GM12878 (cell line): ENCODE measurements around the gene SDR9C7. TPM values are rescaled to one million over a fixed set of nuclear protein-coding genes. Genes with fewer than 3 reads are reported as not detected.

Source experiments
- ATAC-seq: fragments of 200-7000 bp; cut with Tn5 transposase; 3 replicates; pipeline ENCODE4 v1.9.1; 2020; ENCODE audit warnings: mild to moderate bottlenecking, moderate library complexity
- BruUV-seq: library from RNA; stranded (reverse); fragments of 400-500 nt; replicated peaks from 2 replicates; lab custom pipeline; 2021; lab: Mats Ljungman, UMichigan
- CTCF ChIA-PET: fragments of 300-600 bp; sonication (Branson Sonifier 250); formaldehyde crosslinking; extraction: SDS; loops from one replicate; lab custom pipeline; 2021; ENCODE audit warnings: inconsistent platforms; lab: Yijun Ruan, JAX
- POLR2A ChIA-PET: fragments of 350-600 bp; formaldehyde crosslinking; extraction: SDS; loops from one replicate; lab custom pipeline; 2021; ENCODE audit warnings: inconsistent platforms; lab: Charles Lee
- RAD21 ChIA-PET: fragments of 300-600 bp; sonication (Branson Sonifier 250); formaldehyde crosslinking; loops from one replicate; lab custom pipeline; 2023; ENCODE audit warnings: antibody characterized with exemption; ENCODE audit not compliant: unreplicated experiment; lab: Charles Lee
- SMC1A ChIA-PET: fragments of 300-600 bp; sonication (Branson Sonifier 250); formaldehyde crosslinking; loops from one replicate; lab custom pipeline; 2023; ENCODE audit not compliant: unreplicated experiment, uncharacterized antibody; lab: Charles Lee
- DNase-seq: peaks from one replicate; pipeline ENCODE4 v3.0.0-alpha.2; 2011; ENCODE audit warnings: low read depth, low spot score
- FAIRE-seq: peaks from 3 replicates; lab custom pipeline; 2011; peaks lifted over from hg19 to GRCh38; lab: Jason Lieb, UNC
- H2AFZ ChIP-seq: 2 replicates; pipeline ENCODE4 v1.6.0; 2011; ENCODE audit warnings: low read depth, low read length, control low read depth; ENCODE audit not compliant: control insufficient read depth
- H3K27ac ChIP-seq: 2 replicates; pipeline ENCODE4 v1.5.1; 2011; ENCODE audit warnings: control low read depth; ENCODE audit not compliant: control insufficient read depth, insufficient read depth
- H3K27me3 ChIP-seq, 2 experiments: replicated peaks in 1 of 2; 2 replicates each; pipeline versions ENCODE4 v1.6.0 to v1.6.1; 2011; ENCODE audit warnings: low read length in 1 of 2; ENCODE audit not compliant: control insufficient read depth in 2 of 2, insufficient read depth in 2 of 2
- H3K36me3 ChIP-seq, 2 experiments: 2 replicates each; pipeline ENCODE4 v1.5.1; 2011; ENCODE audit warnings: low read length in 1 of 2; ENCODE audit not compliant: control insufficient read depth in 2 of 2, insufficient read depth in 2 of 2
- H3K4me1 ChIP-seq: 2 replicates; pipeline ENCODE4 v1.6.1; 2011; ENCODE audit warnings: mild to moderate bottlenecking, low read length, moderate library complexity, mixed read lengths; ENCODE audit not compliant: control insufficient read depth, insufficient read depth
- H3K4me2 ChIP-seq: 2 replicates; pipeline ENCODE4 v1.6.0; 2011; ENCODE audit warnings: control low read depth; ENCODE audit not compliant: control insufficient read depth, insufficient read depth
- H3K4me3 ChIP-seq: fragments of 200-600 bp; sonication (generic); 2 replicates; pipeline ENCODE4 v1.5.1; 2016
- H3K79me2 ChIP-seq: 2 replicates; pipeline ENCODE4 v1.6.0; 2011; ENCODE audit warnings: low read length; ENCODE audit not compliant: control insufficient read depth, insufficient read depth
- H3K9ac ChIP-seq: 2 replicates; pipeline ENCODE4 v1.8.0; 2011; ENCODE audit warnings: low read length, control low read depth, mixed read lengths; ENCODE audit not compliant: control insufficient read depth, insufficient read depth
- H3K9me3 ChIP-seq: replicated peaks from 3 replicates; pipeline ENCODE4 v1.5.1; 2011; ENCODE audit warnings: mild to moderate bottlenecking, low read length; ENCODE audit not compliant: control insufficient read depth, insufficient read depth
- H4K20me1 ChIP-seq: 2 replicates; pipeline ENCODE4 v1.6.0; 2011; ENCODE audit not compliant: control insufficient read depth, insufficient read depth
- ASH2L ChIP-seq: fragments of 300-600, 200-600 bp; sonication (generic); IDR thresholded peaks from 2 replicates; pipeline ENCODE4 v1.6.1; 2017; ENCODE audit warnings: low read depth, mild to moderate bottlenecking, borderline replicate concordance
- ATF3 ChIP-seq: IDR thresholded peaks from 2 replicates; pipeline ENCODE4 v1.6.1; 2011; ENCODE audit warnings: low read depth, mild to moderate bottlenecking, low read length, moderate library complexity, borderline replicate concordance; ENCODE audit errors: extremely low read depth
- HDAC2 ChIP-seq: fragments of 200-600 bp; sonication (generic); IDR thresholded peaks from 2 replicates; pipeline ENCODE4 v1.6.1; 2017
- IRF5 ChIP-seq: fragments of 450-650 bp; IDR thresholded peaks from 2 replicates; pipeline ENCODE4 v1.6.1; 2017; ENCODE audit warnings: borderline replicate concordance
- NFYA ChIP-seq: IDR thresholded peaks from 2 replicates; pipeline ENCODE4 v1.6.1; 2011; ENCODE audit warnings: low read depth, mild to moderate bottlenecking, low read length, improper control_type of control experiment, borderline replicate concordance
- NR2C2 ChIP-seq: IDR thresholded peaks from 2 replicates; pipeline ENCODE4 v1.6.1; 2011; ENCODE audit warnings: borderline replicate concordance, low read depth; ENCODE audit not compliant: control insufficient read depth, insufficient read length
- SMAD5 ChIP-seq: IDR thresholded peaks from 2 replicates; pipeline ENCODE4 v1.6.1; 2016; ENCODE audit warnings: antibody characterized with exemption, low read depth
- SUPT20H ChIP-seq: IDR thresholded peaks from 2 replicates; pipeline ENCODE4 v1.6.1; 2011; ENCODE audit warnings: low read depth, mild to moderate bottlenecking, low read length, moderate library complexity, borderline replicate concordance; ENCODE audit not compliant: control insufficient read depth
- ZBTB11 ChIP-seq: fragments of 450-650 bp; formaldehyde crosslinking; IDR thresholded peaks from 2 replicates; pipeline ENCODE4 v1.5.0; 2022; ENCODE audit warnings: mild to moderate bottlenecking, missing genetic modification characterization
- ZZZ3 ChIP-seq: IDR thresholded peaks from 2 replicates; pipeline ENCODE4 v1.6.1; 2011; ENCODE audit warnings: low read depth; ENCODE audit not compliant: control insufficient read depth, insufficient read length
- in situ Hi-C: fragments of 300-500 bp; cut with MboI; formaldehyde crosslinking; loops from 9 replicates; pipeline ENCODE4 v1.14.3; 2018; ENCODE audit warnings: mixed read lengths
- intact Hi-C: fragments of 100-400 bp; cut with micrococcal nuclease; formaldehyde crosslinking; loops from one replicate; pipeline ENCODE4 v1.14.2; 2022; ENCODE audit not compliant: unreplicated experiment
- polyA plus RNA-seq, 11 experiments: library from polyadenylated mRNA; depleted of rRNA in 4 of 11; unstranded in 6 of 11; stranded (reverse) in 5 of 11; fragments of >200 nt; fragmentation: Nextera tagmentation in 4 of 11; fragmentation: Illumina TruSeq in 1 of 11; extraction: Ambion mirVana in 4 of 11; extraction: Trizol in 1 of 11; gene quantifications; 1 replicate in 1 of 11; 2 replicates in 10 of 11; pipeline versions ENCODE4 v1.2.1 to v1.2.3, GENCODE V29; 2011 to 2016; ENCODE audit warnings: inconsistent platforms in 2 of 11, missing spikeins in 2 of 11, low read depth in 1 of 11
- total RNA-seq, 4 experiments: library from RNA; depleted of rRNA in 3 of 4; stranded (reverse); fragments of >200 nt in 3 of 4; fragmentation: Illumina TruSeq in 1 of 4; extraction: Trizol in 1 of 4; gene quantifications; 2 replicates each; pipeline versions ENCODE4 v1.2.1 to v1.2.3, GENCODE V29; 2013 to 2021

SDR9C7 gene
- total and polyA plus RNA-seq, 10 of the 15 experiments (the other 5 are each of a cell fraction or from before 2014, with no cell fraction given), result 0.04 TPM; not detected in 9

GRCh38 chr12:56948457-56948777, 14.2 kb upstream of the SDR9C7 start:
- no peaks in the 10 kb centered on the region; a peak in 1 of 4 replicates for H3K27me3 ChIP-seq
- in situ Hi-C loops, result no loop called here
- BruUV-seq, result no TSS peak
- RAD21 ChIA-PET, result interaction anchor here (1.4 kb wide), 2 partner anchors 53 to 57 kb away, joined by 3 read pairs; no protein-coding TSS in a partner anchor
- SMC1A ChIA-PET, result no interaction called here
- no peaks in the 10 kb centered on the region for H3K4me1 ChIP-seq
- H2AFZ ChIP-seq, result no peak overlapping the region
- FAIRE-seq, result no peak
- POLR2A ChIA-PET, result no interaction called here
- H3K9me3 ChIP-seq, result no peaks in the 10 kb centered on the region
- TF ChIP-seq HDAC2 (no peak), NR2C2 (no peak), SUPT20H (no peak), ZBTB11 (CRISPR knock-in tag) (no peak), NFYA (no peak), SMAD5 (no peak), ZZZ3 (no peak), IRF5 (no peak), ASH2L (no peak), ATF3 (no peak)
- TF ChIP-seq, all 136 proteins: peak for 0
- H4K20me1 ChIP-seq, result no peaks in the 10 kb centered on the region
- H3K4me3 ChIP-seq, result no peak overlapping the region
- H3K4me2 ChIP-seq, result no peak overlapping the region
- DNase-seq, result no peak
- no peaks in the 10 kb centered on the region for H3K36me3 ChIP-seq
- H3K79me2 ChIP-seq, result no peaks in the 10 kb centered on the region
- no peak overlapping the region for H3K27ac ChIP-seq
- no peak overlapping the region for H3K9ac ChIP-seq
- intact Hi-C loops, result no loop called here
- CTCF ChIA-PET, result interaction anchor here (0.6 to 1.3 kb wide), 3 partner anchors 13 to 188 kb away, joined by 3 read pairs; no protein-coding TSS in a partner anchor
- ATAC-seq, result no peak
